Natural killer cell (primary cell): ENCODE measurements around the gene GPLD1. TPM values are rescaled to one million over a fixed set of nuclear protein-coding genes. Genes with fewer than 3 reads are reported as not detected.

Source experiments
- ATAC-seq, 3 donors: fragments of 150-1000 bp in 2 of 3; fragments of 200-7000 bp in 1 of 3; cut with Tn5 transposase; 1 replicate in 1 of 3; 2 replicates in 2 of 3; pipeline ENCODE4 v1.10.0; 2021; ENCODE audit warnings: mild to moderate bottlenecking in 2 of 3, moderate library complexity in 2 of 3
- DNase-seq, 2 donors: peaks; one replicate each; pipeline versions ENCODE4 v3.0.0 to v3.0.0-alpha.2; 2013 to 2021; ENCODE audit warnings: mixed read lengths in 1 of 2
- H3K27ac ChIP-seq: one replicate; pipeline ENCODE4 v1.5.1; 2013; ENCODE audit warnings: mild to moderate bottlenecking, low read length
- H3K27me3 ChIP-seq: one replicate; pipeline ENCODE4 v1.6.1; 2013; ENCODE audit warnings: low read length; ENCODE audit not compliant: control insufficient read depth, insufficient read depth
- H3K36me3 ChIP-seq: one replicate; pipeline ENCODE4 v1.6.1; 2013; ENCODE audit warnings: low read length; ENCODE audit not compliant: control insufficient read depth, insufficient read depth
- H3K4me1 ChIP-seq: one replicate; pipeline ENCODE4 v1.6.1; 2013; ENCODE audit warnings: low read length; ENCODE audit not compliant: control insufficient read depth, insufficient read depth
- H3K4me3 ChIP-seq: one replicate; pipeline ENCODE4 v1.5.1; 2013; ENCODE audit warnings: low read length
- H3K9me3 ChIP-seq: one replicate; pipeline ENCODE4 v1.6.1; 2013; ENCODE audit warnings: low read length; ENCODE audit not compliant: control insufficient read depth, insufficient read depth
- H3K27ac Mint-ChIP-seq, 2 donors: one replicate each; pipeline ENCODE4 v1.8.0; 2022; ENCODE audit warnings: mild to moderate bottlenecking in 2 of 2, mixed read lengths in 2 of 2, moderate library complexity in 1 of 2
- H3K27me3 Mint-ChIP-seq, 2 donors: one replicate each; pipeline ENCODE4 v1.8.0; 2022; ENCODE audit warnings: low read depth in 2 of 2, mixed read lengths in 2 of 2
- H3K36me3 Mint-ChIP-seq: one replicate; pipeline ENCODE4 v1.8.0; 2022; ENCODE audit warnings: mixed read lengths
- H3K4me1 Mint-ChIP-seq, 2 donors: one replicate each; pipeline ENCODE4 v1.8.0; 2022; ENCODE audit warnings: mixed read lengths in 2 of 2
- H3K4me3 Mint-ChIP-seq: one replicate; pipeline ENCODE4 v1.8.0; 2022; ENCODE audit warnings: mild to moderate bottlenecking, moderate library complexity, mixed read lengths
- H3K9me3 Mint-ChIP-seq, 2 donors: one replicate each; pipeline ENCODE4 v1.8.0; 2022; ENCODE audit warnings: mixed read lengths in 2 of 2
- CTCF ChIP-seq: fragments of 200-600 bp; IDR thresholded peaks from one replicate; pipeline ENCODE4 v1.8.0; 2022; ENCODE audit warnings: antibody characterized with exemption
- WGBS: methylation state at CpG from one replicate; pipeline ENCODE4 v1.1.7; 2013; ENCODE audit warnings: missing lambda C conversion rate; ENCODE audit not compliant: insufficient coverage; 5-methylcytosine and 5-hydroxymethylcytosine counted together
- intact Hi-C: fragments of 100-400 bp; cut with micrococcal nuclease; formaldehyde crosslinking; loops from one replicate; pipeline ENCODE4 v1.14.2; 2022
- total RNA-seq, 4 donors: library from RNA; stranded (reverse); fragments of 120-200 nt in 1 of 4; gene quantifications; one replicate each; pipeline versions ENCODE4 v1.2.3 to v1.2.4, GENCODE V29; 2013 to 2022

GPLD1 gene
- total RNA-seq, 3 donors from 2014 or later (not counting 1 experiment from before 2014, with no cell fraction given) = 0.86 to 1.3 (median 0.88) TPM

- H3K27ac ChIP-seq = no peak overlapping the region
- intact Hi-C loops = no loop called here
- Mint-ChIP-seq H3K9me3 (no peaks in the 10 kb centered on the region), H3K4me3 (peak overlapping the region; percentile 90), H3K27me3 (no peaks in the 10 kb centered on the region), H3K36me3 (no peaks in the 10 kb centered on the region), H3K27ac (peak overlapping the region; percentile 21 to 69), H3K4me1 (peaks cover 23 to 27% of the 10 kb centered on the region in 2 donors)
- DNase-seq = no peak
- H3K27me3 ChIP-seq = no peaks in the 10 kb centered on the region
- peaks cover 13% of the 10 kb centered on the region for H3K4me1 ChIP-seq
- no peaks in the 10 kb centered on the region for H3K9me3 ChIP-seq
- no peaks in the 10 kb centered on the region for H3K36me3 ChIP-seq
- peak in 1 of 3 donors; percentile 1 for ATAC-seq
- TF ChIP-seq CTCF = no peak
- H3K4me3 ChIP-seq = peak overlapping the region; percentile 54
- 15% methylated on average over 36 of the region's 36 CpGs for WGBS
Observed at GRCh38 chr6:24493945-24494820, 4.8 kb upstream of the GPLD1 start.

GRCh38 chr6:24492475-24492874 is 3.1 kb upstream of the GPLD1 start:
- Mint-ChIP-seq H3K4me1 (peaks cover 23 to 27% of the 10 kb centered on the region in 2 donors), H3K4me3 (peak overlapping the region; percentile 28), H3K9me3 (no peaks in the 10 kb centered on the region), H3K27ac (no peak overlapping the region), H3K27me3 (no peaks in the 10 kb centered on the region), H3K36me3 (no peaks in the 10 kb centered on the region)
- Histone ChIP-seq H3K36me3 (no peaks in the 10 kb centered on the region), H3K9me3 (no peaks in the 10 kb centered on the region), H3K27me3 (no peaks in the 10 kb centered on the region), H3K27ac (no peak overlapping the region), H3K4me1 (peaks cover 13% of the 10 kb centered on the region), H3K4me3 (no peak overlapping the region)
- intact Hi-C loops = no loop called here
- no peak for TF ChIP-seq CTCF
- DNase-seq = peak in 1 of 2 donors; percentile 22
- no peak for ATAC-seq
- WGBS = 77% methylated on average over 1 of the region's 3 CpGs

GRCh38 chr6:24490948-24491347 is 1.6 kb upstream of the GPLD1 start:
- no peak overlapping the region for H3K4me3 ChIP-seq
- no peaks in the 10 kb centered on the region for H3K9me3 Mint-ChIP-seq
- H3K27ac Mint-ChIP-seq = no peak overlapping the region
- intact Hi-C loops = no loop called here
- peaks cover 17 to 18% of the 10 kb centered on the region in 2 donors for H3K4me1 Mint-ChIP-seq
- H3K4me3 Mint-ChIP-seq = no peak overlapping the region
- DNase-seq = no peak
- ATAC-seq = no peak
- H3K27ac ChIP-seq = no peak overlapping the region
- TF ChIP-seq CTCF = no peak
- no peaks in the 10 kb centered on the region for H3K27me3 ChIP-seq
- 90% methylated on average over 4 of the region's 4 CpGs for WGBS
- no peaks in the 10 kb centered on the region for H3K9me3 ChIP-seq
- no peaks in the 10 kb centered on the region for H3K27me3 Mint-ChIP-seq
- H3K36me3 Mint-ChIP-seq = no peaks in the 10 kb centered on the region
- peaks cover 13% of the 10 kb centered on the region for H3K4me1 ChIP-seq
- no peaks in the 10 kb centered on the region for H3K36me3 ChIP-seq
